ENCODE measurements around the gene MRPL42. TPM values are rescaled to one million over a fixed set of nuclear protein-coding genes. Genes with fewer than 3 reads are reported as not detected.
A peak's percentile ranks its signal among the peaks of the same experiment; 100 is the strongest.
"Not testable (repeated sequence)": the region's sequence is repeated elsewhere in the genome, so short reads cannot be mapped to it uniquely, and the experiment has no call there.

Gene MRPL42
- total RNA-seq, 1 donor from 2014 or later = 28.7 TPM

DNA sequence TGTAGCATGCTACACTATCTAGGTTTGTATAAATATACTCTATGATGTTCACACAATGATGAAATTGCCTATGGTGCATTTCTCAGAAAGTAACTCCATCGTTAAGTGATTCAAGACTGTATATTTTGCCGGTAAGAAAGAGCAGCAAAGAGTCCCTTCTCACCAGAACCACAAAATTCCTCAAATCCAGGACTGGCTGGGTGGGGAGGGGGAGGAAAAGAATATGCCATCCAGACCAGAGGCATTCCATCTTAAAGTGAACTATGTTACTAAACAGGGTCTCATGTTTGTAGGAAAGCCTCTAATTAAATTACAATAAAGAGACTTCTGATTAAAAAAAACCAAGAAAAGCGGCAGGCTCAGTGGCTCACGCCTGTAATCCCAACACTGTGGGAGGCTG is 37.0 kb upstream of the MRPL42 start:
- Histone ChIP-seq H3K27ac (ENCODE audit: low read depth, low read length) (no peak overlapping the region), H3K9me3 (ENCODE audit: control insufficient read depth in 3 of 3, low read length in 3 of 3) (no peaks in the 10 kb centered on the region), H3K4me3 (ENCODE audit: low read length in 3 of 3) (no peak overlapping the region), H3K27me3 (ENCODE audit: control insufficient read depth in 3 of 3, insufficient read depth in 3 of 3, low read length in 3 of 3) (no peaks in the 10 kb centered on the region), H3K36me3 (ENCODE audit: control insufficient read depth in 3 of 3, insufficient read depth in 3 of 3, low read length in 3 of 3) (no peaks in the 10 kb centered on the region), H3K4me1 (ENCODE audit: control insufficient read depth in 3 of 3, insufficient read depth in 3 of 3, low read length in 3 of 3) (peaks cover 29 to 40% (median 37%) of the 10 kb centered on the region in 3 donors), H3K9ac (ENCODE audit: low read depth in 1 of 3, low read length in 3 of 3) (no peak overlapping the region)

DNA sequence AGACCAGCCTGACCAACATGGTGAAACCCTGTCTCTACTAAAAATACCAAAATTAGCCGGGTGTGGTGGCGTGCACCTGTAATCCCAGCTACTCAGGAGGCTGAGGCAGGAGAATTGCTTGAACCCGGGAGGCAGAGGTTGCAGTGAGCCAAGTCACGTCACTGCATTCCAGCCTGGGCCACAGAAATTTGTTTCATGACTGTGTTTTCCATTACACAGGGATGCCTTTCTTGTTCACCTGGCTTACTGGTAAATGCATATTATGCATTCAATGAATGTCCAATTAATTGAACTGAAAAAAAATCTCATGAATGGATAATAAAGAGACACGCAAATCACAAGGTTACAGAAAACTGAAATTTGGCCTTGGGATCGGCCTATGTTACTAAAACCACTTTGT is 35.3 kb upstream of the MRPL42 start:
- H3K4me1 ChIP-seq (ENCODE audit: control insufficient read depth in 3 of 3, insufficient read depth in 3 of 3, low read length in 3 of 3) = peaks cover 17 to 33% (median 25%) of the 10 kb centered on the region in 3 donors
- not testable (repeated sequence) for H3K36me3 ChIP-seq (ENCODE audit: control insufficient read depth in 3 of 3, insufficient read depth in 3 of 3, low read length in 3 of 3); H3K4me3 ChIP-seq (ENCODE audit: low read length in 3 of 3); H3K9ac ChIP-seq (ENCODE audit: low read depth in 1 of 3, low read length in 3 of 3); H3K27me3 ChIP-seq (ENCODE audit: control insufficient read depth in 3 of 3, insufficient read depth in 3 of 3, low read length in 3 of 3); H3K9me3 ChIP-seq (ENCODE audit: control insufficient read depth in 3 of 3, low read length in 3 of 3)
- H3K27ac ChIP-seq (ENCODE audit: low read depth, low read length) = peak overlapping the region; percentile 52

DNA sequence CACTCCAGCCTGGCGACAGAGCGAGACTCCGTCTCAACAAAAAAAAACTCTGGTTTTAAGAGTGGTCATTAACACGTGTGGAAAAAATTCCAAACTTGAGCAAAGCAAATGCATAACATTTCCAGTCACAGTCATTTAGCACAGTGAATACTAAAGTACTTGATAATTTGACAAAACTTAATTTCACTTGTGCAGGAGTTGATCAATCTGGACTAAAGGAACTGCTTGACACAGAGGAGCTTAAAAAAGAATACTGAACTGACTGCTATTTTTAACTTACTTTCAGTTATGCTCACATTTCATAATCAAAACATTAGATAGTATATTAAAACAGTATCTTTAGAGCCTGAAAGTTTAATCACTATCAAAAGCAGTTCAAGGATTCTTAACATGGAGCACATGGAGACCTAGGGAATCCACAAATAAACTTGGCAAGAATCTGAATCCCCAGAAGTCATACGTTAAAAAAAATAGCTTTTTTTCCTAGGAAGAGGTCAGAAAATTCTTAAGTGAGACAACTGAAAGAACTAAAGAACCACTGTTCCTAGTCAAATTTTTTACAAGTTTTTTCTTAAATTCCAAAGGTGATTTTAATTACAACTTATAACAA is 33.0 kb upstream of the MRPL42 start:
- Histone ChIP-seq H3K27me3 (ENCODE audit: control insufficient read depth in 3 of 3, insufficient read depth in 3 of 3, low read length in 3 of 3) (no peaks in the 10 kb centered on the region), H3K4me1 (ENCODE audit: control insufficient read depth in 3 of 3, insufficient read depth in 3 of 3, low read length in 3 of 3) (peaks cover 23 to 45% (median 25%) of the 10 kb centered on the region in 3 donors), H3K9me3 (ENCODE audit: control insufficient read depth in 3 of 3, low read length in 3 of 3) (no peaks in the 10 kb centered on the region), H3K4me3 (ENCODE audit: low read length in 3 of 3) (peak overlapping the region; percentile 8 to 55 (median 47)), H3K36me3 (ENCODE audit: control insufficient read depth in 3 of 3, insufficient read depth in 3 of 3, low read length in 3 of 3) (no peaks in the 10 kb centered on the region), H3K9ac (ENCODE audit: low read depth in 1 of 3, low read length in 3 of 3) (peak overlapping the region; percentile 42 to 62 (median 59)), H3K27ac (ENCODE audit: low read depth, low read length) (peak overlapping the region; percentile 79)

DNA sequence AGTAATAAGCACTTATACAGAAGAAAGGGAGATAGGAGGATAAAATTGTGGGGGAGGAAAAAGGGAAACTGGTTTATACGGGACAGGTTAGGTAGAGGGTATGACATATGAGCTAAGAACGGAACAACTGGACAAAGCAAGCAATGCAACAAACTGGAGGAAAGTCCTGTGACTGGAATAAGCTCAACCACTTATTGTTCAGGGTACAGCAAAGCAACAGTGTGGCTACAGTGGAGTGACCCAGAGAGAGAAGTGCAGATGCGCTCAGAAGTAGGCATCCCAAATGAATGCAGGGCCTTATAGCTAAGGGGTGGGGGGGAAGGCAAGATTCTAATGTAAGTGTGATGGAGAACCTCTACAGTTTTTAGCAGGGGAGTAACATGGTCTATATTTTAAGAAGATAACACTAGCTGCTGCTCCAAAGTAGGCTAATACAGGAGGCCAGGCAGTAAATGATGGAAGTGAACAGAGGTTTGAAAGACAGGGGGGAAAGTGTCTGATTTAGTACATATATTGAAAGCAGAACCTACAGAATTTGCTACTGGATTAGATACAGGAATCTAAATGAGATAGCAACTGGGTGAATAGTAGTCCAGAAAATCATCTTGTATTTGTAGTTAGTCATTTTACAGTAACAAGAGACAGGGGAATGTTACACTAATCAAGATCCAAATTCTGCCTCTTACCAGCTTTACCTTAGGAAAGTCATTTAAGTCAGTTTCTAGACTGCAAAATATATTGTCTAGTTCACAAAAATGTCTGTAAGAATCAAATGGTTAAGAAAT is 28.9 kb upstream of the MRPL42 start:
- H3K27ac ChIP-seq (ENCODE audit: low read depth, low read length) = peak overlapping the region; percentile 70
- H3K27me3 ChIP-seq (ENCODE audit: control insufficient read depth in 3 of 3, insufficient read depth in 3 of 3, low read length in 3 of 3) = no peaks in the 10 kb centered on the region
- peaks cover 37 to 47% (median 39%) of the 10 kb centered on the region in 3 donors for H3K4me1 ChIP-seq (ENCODE audit: control insufficient read depth in 3 of 3, insufficient read depth in 3 of 3, low read length in 3 of 3)
- H3K9ac ChIP-seq (ENCODE audit: low read depth in 1 of 3, low read length in 3 of 3) = peak overlapping the region in 1 of 3 donors; percentile 45
- no peaks in the 10 kb centered on the region for H3K36me3 ChIP-seq (ENCODE audit: control insufficient read depth in 3 of 3, insufficient read depth in 3 of 3, low read length in 3 of 3)
- H3K4me3 ChIP-seq (ENCODE audit: low read length in 3 of 3) = no peak overlapping the region
- H3K9me3 ChIP-seq (ENCODE audit: control insufficient read depth in 3 of 3, low read length in 3 of 3) = no peaks in the 10 kb centered on the region

DNA sequence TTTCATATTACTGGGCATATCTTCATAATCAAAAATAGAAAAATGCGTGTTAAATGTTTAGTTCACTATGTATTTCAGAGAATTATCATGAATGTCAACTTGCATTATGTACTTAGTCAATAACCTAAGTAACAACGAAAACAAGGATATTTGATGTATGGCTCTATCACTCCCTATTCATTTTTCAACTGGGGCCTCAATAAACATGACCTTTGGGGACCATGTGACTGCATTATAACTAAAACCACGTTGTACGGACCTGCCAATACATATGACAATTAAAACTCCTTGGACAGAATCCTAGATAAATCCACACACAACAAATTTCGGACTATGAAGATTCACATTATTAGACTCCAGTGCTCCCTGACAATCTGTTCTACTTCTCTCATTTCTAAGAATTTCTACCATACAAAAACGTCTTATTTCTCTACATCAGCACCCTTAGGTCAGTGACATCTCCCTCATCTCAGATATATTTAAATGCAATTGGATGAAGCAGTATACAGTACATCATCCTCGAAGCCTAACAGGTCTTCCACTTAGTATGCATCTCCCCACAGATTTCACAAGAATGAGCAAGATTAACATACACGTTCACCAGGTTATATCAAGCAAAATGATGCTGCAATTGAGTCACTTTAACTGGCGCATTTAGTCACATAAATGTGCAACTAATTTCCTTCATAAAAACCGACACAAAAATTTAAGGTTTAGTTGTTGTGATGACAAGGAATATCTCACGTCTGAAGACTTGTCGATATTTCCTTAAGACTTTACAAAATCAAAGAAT is 27.1 kb upstream of the MRPL42 start:
- Histone ChIP-seq H3K9me3 (ENCODE audit: control insufficient read depth in 3 of 3, low read length in 3 of 3) (no peaks in the 10 kb centered on the region), H3K4me1 (ENCODE audit: control insufficient read depth in 3 of 3, insufficient read depth in 3 of 3, low read length in 3 of 3) (peaks cover 30 to 47% (median 37%) of the 10 kb centered on the region in 3 donors), H3K4me3 (ENCODE audit: low read length in 3 of 3) (peak overlapping the region; percentile 85 to 96 (median 88)), H3K27ac (ENCODE audit: low read depth, low read length) (peak overlapping the region; percentile 91), H3K9ac (ENCODE audit: low read depth in 1 of 3, low read length in 3 of 3) (peak overlapping the region; percentile 79 to 95 (median 93)), H3K27me3 (ENCODE audit: control insufficient read depth in 3 of 3, insufficient read depth in 3 of 3, low read length in 3 of 3) (no peaks in the 10 kb centered on the region), H3K36me3 (ENCODE audit: control insufficient read depth in 3 of 3, insufficient read depth in 3 of 3, low read length in 3 of 3) (no peaks in the 10 kb centered on the region)

DNA sequence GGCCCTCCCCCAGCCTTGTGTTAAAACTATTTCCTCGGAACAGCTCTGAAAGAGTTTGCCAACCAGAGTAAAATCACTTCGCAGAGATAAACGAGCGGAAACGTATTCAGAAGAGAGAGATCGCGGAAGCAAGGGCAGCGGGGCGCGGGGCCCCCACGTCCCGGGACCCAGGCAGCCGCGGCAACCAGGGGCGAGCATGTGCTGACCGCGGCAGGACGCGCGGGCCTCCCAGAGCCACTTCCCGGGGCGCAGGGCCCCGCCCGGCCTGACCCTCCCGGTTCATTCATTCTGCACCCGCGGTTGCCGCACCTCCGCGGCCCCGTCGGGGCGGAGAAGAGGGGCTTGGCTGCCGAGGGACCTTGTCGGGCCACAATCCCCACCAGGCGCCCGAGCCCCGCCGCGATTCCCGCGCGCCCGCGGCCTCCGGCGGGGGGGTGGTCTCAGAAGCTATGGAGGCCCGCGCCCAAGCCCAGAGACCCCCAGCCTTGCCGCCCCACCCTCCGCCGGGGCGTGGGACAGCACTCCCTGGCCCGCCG is 26.2 kb upstream of the MRPL42 start:
- Histone ChIP-seq H3K36me3 (ENCODE audit: control insufficient read depth in 3 of 3, insufficient read depth in 3 of 3, low read length in 3 of 3) (no peaks in the 10 kb centered on the region), H3K27ac (ENCODE audit: low read depth, low read length) (peak overlapping the region; percentile 91), H3K9ac (ENCODE audit: low read depth in 1 of 3, low read length in 3 of 3) (peak overlapping the region; percentile 79 to 95 (median 93)), H3K27me3 (ENCODE audit: control insufficient read depth in 3 of 3, insufficient read depth in 3 of 3, low read length in 3 of 3) (no peaks in the 10 kb centered on the region), H3K9me3 (ENCODE audit: control insufficient read depth in 3 of 3, low read length in 3 of 3) (no peaks in the 10 kb centered on the region), H3K4me3 (ENCODE audit: low read length in 3 of 3) (peak overlapping the region; percentile 85 to 96 (median 88)), H3K4me1 (ENCODE audit: control insufficient read depth in 3 of 3, insufficient read depth in 3 of 3, low read length in 3 of 3) (peaks cover 30 to 47% (median 37%) of the 10 kb centered on the region in 3 donors)

DNA sequence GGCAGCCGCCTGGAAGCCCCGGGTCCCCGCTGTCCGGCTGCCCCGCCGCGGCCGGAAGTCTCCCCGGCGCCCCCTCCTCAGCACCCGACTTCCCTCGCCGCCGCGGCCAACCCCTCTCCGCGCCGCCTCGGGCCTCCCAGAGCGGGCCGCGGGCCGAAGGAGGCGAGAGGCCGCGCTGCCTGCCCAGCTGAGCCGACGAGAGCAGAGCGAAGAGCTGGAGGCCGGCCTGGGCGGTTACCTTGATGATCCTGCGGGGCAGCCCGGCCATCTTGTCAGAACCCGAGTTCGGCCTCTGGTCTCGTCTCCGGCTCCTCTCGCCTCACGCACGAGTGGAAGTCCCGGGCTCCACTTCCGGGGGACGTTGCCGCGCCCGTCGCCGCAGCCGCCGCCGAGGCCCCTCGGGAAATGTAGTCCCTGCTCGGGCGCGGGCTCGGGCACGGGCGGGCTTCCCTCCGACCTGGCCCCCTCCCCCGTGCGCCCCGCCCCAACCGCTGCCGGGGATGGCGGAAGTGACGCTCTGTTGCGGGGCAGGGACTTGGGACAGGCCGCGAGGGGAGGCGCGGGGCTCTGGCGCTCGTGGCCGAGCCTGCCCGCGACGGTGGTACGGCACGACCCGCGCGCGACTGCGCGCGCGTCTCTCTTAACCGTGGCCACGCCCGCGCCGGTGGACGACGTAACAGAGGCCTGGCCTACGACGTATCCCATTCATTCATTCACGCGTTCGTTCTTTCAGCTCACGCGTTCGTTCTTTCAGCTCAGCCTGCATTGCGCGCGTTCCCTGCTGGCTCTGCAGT is 25.5 kb upstream of the MRPL42 start, which contains the start of gene UBE2N:
Gene UBE2N, minus strand, starts transcription at position 331 of the 794 bp plus-strand sequence. Its CDS starts 63 bp downstream, at position 268.
- Histone ChIP-seq H3K36me3 (ENCODE audit: control insufficient read depth in 3 of 3, insufficient read depth in 3 of 3, low read length in 3 of 3) (no peaks in the 10 kb centered on the region), H3K27ac (ENCODE audit: low read depth, low read length) (peak within 1 kb of the TSS; percentile 91), H3K9me3 (ENCODE audit: control insufficient read depth in 3 of 3, low read length in 3 of 3) (no peaks in the 10 kb centered on the region), H3K4me1 (ENCODE audit: control insufficient read depth in 3 of 3, insufficient read depth in 3 of 3, low read length in 3 of 3) (peaks cover 30 to 45% (median 37%) of the 10 kb centered on the region in 3 donors), H3K4me3 (ENCODE audit: low read length in 3 of 3) (peak within 1 kb of the TSS; percentile 85 to 96 (median 88)), H3K27me3 (ENCODE audit: control insufficient read depth in 3 of 3, insufficient read depth in 3 of 3, low read length in 3 of 3) (no peaks in the 10 kb centered on the region), H3K9ac (ENCODE audit: low read depth in 1 of 3, low read length in 3 of 3) (peak within 1 kb of the TSS; percentile 79 to 95 (median 93))

DNA sequence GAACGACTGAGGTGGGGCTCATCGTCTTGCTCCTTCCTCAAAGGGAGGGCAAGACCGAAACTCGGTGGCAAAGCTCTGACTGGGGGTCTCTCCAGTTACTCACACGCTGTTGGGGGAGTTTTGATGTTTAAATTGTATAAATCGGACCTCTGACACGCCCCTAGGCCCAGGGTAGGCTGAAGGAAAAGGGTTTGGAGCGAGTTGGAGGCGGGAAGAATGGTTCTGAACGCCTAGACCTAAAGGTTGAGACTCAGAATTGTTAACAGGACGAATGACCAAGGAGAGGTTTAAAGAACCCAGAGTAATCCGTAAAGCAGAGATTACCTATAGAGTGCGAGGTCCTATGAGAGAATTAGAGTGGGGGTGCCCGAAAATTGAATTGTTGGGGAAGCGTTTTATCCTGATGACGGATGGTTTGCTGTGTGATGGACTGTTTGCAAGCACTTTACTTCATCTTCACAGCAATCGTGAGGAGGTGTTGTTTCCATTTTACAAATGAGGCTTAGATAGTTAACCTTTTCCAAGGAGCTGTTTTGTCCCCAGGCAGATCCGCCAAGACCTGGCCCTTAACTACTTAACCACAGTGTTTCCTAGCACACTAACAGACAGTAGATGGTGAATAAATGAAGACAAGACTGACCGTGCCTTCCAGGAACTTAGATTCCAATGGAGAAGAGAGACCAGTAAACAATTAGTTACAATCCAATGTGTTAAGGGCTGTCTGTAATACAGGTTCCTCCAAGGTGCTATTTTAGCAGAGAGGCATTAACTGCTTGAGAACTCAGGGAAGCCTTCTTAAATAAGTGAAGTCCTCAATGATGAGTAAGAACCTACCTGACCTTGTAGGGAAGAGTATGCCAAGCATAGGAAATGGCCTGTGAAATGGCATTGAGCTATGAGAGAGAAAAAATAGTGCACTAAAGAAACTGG is 24.6 kb upstream of the MRPL42 start:
- Histone ChIP-seq H3K4me1 (ENCODE audit: control insufficient read depth in 3 of 3, insufficient read depth in 3 of 3, low read length in 3 of 3) (peaks cover 30 to 36% (median 32%) of the 10 kb centered on the region in 3 donors), H3K9ac (ENCODE audit: low read depth in 1 of 3, low read length in 3 of 3) (peak overlapping the region; percentile 79 to 95 (median 93)), H3K27ac (ENCODE audit: low read depth, low read length) (peak overlapping the region; percentile 91), H3K4me3 (ENCODE audit: low read length in 3 of 3) (peak overlapping the region; percentile 85 to 96 (median 88)), H3K27me3 (ENCODE audit: control insufficient read depth in 3 of 3, insufficient read depth in 3 of 3, low read length in 3 of 3) (no peaks in the 10 kb centered on the region), H3K36me3 (ENCODE audit: control insufficient read depth in 3 of 3, insufficient read depth in 3 of 3, low read length in 3 of 3) (no peaks in the 10 kb centered on the region), H3K9me3 (ENCODE audit: control insufficient read depth in 3 of 3, low read length in 3 of 3) (no peaks in the 10 kb centered on the region)
